Measurements from ENCODE around the gene CSNK2A3.
A peak's percentile ranks its signal among the peaks of the same experiment; 100 is the strongest.
"Not testable (repeated sequence)": the region's sequence is repeated elsewhere in the genome, so short reads cannot be mapped to it uniquely, and the experiment has no call there.

Gene CSNK2A3

DNA sequence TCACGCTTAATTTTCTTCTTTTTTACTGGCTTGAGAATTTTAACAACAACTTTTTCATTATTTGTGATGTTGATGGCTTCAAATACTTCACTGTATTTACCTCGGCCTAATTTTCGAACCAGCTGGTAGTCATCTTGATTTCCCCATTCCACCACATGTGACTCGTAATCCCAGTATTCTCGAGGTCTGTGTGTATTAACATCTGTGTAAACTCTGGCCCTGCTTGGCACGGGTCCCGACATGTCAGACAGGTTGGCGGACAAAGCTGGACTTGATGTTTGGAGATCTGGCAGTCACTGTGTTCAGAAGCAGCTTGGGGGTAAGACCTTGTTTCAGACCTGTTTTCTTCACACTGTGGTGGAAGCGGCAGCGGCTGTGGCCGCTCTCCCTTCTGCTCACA, at the start of gene CSNK2A3:
TSS of gene CSNK2A3 (minus strand) at position 373 of the 400 bp plus-strand sequence. CDS start at position 242, 131 bp downstream.
- not testable (repeated sequence) for DNase-seq

DNA sequence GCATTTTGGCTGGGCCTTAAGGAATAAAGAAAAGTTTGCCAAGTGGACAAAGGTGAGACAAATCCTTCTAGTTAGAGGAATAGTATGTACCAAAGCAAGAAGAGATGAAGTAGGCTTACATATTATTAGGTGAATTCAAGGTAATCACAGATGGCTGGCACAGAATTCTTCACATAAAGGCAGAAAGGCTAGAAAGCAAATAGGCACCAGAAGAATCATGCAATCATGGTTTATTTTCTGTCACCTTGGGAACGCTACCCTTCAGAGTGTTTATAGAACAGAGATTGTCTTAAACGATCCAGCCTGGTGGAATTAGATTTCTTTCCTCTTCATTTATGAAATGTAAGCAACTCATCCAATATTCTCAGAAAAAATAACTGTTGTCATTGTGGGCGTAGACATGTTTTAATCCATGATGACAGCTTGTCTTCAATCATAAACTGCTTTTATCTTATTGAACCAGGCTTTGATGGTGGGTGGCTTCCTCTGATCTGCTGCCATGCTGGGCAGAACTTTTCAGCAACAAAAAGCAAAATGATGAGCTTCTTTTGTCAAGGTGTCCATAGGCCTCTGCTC, 49.0 kb upstream of the CSNK2A3 start:
- no peak for DNase-seq

DNA sequence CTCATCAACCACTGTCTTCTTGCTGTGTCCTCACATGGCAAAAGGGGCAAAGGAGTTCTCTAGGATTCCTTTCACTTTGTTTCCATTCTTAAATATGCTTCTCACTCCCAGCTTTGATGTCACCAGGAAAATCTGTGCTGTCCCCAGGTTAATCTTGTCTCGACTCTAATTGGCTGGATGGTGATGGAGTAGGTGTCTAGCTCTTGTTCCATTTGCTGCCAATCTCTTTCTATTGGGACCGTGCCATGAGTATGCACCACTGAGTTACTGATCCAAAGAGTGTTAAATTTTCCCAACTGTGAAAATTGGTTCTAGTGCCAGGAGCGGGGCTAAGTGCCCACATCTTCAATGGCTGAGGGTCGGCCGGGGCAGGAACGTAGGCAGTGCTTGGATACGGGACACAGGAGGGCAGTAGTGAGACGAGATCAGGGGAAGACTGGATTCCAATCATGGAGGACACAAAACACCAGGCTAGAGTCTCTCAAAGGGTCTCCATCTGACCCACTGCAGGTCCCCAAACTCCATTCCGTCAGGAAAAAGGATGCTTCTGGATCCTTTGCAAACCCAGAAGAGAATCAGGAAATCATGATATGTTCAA, 47.7 kb upstream of the CSNK2A3 start:
- no peak for DNase-seq

DNA sequence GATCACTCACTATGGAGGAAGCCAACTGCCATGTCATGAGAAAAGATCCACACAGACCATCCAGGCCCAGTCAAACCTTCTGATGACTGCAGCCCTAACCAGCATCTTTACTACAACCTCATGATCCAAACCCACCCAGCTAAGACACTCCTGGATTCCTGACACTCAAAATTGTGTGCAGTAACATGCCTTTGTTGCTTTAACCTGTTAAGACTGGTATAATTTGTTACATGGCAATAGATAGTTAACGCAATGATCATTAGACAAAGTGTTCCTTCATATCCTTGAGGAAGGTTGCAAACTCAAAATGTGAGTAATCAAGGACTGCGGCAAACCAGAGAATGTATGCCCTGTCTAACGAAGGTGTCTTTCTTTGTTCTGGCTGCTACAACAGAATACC, 47.1 kb upstream of the CSNK2A3 start:
- no peak for DNase-seq

DNA sequence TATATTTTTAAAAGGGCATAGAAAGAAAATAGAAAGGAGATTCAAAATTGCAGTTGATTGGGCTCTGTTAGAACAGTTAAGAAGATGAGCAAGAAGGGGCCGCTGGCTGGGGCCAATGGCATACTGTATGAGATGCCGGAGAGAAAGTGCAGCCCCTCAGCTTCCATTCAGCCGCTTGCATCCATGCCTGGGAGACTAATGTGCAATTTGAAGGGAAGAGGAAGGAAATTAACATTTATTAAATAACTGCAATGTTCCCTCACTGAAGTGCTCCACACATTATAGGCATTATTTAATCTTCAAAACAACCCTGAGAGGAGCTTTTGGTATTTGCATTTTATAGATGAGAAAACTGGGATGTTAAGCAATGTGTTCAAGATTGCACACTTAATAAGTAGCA, 44.7 kb upstream of the CSNK2A3 start:
- no peak for DNase-seq

DNA sequence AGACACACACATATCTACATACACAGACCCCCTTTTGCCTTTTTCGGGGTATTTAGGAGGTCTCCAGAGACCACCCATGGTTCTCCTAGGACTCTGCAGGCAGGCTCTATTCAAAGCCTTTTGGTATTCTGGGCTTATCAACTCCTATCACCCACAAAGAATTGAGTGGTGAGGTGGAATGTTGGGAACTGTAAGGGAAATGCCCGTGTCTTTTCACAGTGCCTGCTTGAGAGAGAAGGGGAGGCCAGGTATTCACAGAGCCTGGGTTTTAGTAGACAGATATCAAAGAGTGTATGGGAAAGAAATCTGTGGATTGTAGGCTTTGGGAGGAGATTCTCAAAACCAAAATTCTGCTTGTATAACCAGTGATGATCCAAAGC, 44.0 kb upstream of the CSNK2A3 start:
- DNase-seq = no peak

DNA sequence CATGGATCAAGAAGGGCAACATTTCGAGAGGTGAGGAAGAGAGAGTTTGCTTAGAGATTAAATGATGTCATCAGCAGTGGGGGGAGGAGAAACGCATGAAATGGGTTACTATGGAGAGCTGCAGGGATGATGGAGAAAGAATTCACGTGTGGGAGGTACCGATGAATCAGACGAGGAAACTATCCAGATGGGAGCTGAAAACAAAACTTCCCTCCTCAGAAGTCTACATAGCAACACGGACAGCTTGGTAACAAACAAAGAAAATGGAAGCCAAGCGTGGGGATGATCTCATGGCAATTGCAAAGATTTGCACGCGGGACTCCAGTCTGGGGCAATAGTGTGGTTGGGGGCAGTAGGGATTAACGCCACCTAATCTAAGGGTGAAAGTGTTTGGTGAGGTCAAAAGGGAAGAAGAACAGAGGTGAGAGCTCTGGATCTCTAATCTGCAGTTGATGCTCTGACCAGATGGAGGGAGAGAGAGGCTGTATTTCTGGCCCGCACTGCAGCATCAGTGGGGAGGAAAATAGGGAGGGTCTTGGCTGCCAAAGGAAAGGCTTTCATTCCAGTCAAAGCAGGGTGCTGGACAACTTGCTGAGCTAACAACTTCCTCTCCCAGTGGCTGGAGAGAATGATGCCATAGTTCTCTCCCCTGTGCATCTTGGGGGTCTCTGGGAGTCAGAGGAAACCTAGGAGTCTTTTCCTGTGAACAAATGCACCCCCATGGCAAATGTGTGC, 43.4 kb upstream of the CSNK2A3 start:
- DNase-seq = no peak

DNA sequence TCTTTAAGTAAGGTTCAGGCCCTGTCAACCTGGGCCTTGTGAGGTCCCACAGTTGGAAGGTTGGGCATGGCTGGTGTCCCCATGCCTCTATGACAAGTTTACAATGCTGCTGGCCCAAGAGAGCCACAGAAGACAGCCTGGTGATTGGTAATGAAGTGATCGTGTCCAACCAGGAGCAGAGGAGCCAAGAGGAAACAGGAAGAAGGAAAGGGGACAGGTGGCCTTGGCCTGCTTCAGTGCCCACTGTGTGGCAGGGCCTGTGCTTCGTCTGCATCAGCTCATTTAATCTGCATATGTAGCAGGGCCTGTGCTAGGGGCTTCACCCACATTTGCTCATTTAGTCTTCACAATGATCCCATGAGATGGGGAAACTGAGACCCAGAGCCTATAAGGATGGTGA, 42.1 kb upstream of the CSNK2A3 start:
- no peak for DNase-seq

DNA sequence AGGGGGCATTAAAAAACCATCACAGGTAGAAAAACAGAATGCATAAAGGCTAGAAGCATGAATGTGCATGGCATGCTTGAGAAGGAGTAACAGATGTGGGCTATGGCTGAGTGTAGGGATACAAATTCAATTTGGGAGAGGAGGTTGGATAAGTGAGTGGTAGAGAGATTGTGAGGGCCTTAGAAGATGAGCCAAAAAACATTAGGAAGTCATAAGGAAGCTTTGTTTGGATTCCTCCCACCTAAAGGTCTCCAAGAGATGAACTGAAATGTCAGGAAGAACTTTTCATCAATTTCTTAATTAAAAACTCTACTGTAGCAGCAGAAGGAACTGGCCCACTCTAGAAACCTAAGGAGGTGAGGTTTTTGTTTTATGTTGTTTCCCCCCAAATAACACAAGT, 41.2 kb upstream of the CSNK2A3 start:
- no peak for DNase-seq

DNA sequence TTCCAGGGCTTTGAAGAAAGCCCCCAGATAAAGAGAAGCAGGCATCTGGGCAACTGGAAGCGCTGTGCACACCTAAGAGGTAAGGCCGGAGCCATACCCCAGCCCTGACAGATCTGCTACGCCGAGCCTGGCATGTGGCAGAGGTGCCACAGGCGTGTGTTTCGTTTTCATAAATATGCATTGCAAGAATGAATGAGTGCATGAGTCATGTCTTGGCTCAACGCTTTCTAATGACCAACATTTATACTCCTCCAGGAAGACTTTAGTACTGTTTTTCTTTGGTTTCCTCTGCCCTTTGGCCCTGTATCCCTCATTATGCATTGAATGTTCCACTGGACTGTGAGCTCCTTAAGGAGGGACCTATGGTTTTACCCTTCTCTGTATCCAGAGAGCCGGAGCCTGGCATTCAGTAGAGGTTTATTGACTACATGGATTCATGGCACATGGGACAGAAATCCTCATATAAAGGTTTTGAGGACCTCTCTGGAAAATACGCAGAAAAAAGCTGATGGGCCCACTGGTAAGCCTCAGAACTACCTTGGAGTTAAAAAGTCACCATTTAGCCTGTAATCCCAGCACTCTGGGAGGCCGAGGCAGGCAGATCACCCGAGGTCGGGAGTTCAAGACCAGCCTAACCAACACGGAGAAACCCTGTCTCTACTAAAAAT, 38.9 kb upstream of the CSNK2A3 start:
- no peak for DNase-seq

DNA sequence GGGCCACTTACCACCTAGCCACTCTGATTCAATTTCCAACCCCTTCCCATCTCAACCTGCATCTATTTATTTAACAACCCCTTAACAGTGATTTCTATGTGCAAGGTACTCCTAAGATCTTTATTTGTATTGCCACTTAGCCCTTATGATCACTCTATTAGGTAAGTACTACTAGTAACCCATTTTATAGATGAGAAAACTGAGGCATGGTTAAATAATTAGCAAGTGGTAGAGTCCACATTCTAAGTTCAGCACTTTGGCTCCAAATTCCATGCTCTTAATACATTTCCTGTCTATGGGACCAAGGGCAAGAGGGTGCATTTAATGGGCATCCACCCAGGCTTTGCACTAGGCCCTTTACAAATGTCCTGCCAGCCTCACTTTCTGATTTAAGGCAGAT, 38.1 kb upstream of the CSNK2A3 start:
- DNase-seq = no peak

DNA sequence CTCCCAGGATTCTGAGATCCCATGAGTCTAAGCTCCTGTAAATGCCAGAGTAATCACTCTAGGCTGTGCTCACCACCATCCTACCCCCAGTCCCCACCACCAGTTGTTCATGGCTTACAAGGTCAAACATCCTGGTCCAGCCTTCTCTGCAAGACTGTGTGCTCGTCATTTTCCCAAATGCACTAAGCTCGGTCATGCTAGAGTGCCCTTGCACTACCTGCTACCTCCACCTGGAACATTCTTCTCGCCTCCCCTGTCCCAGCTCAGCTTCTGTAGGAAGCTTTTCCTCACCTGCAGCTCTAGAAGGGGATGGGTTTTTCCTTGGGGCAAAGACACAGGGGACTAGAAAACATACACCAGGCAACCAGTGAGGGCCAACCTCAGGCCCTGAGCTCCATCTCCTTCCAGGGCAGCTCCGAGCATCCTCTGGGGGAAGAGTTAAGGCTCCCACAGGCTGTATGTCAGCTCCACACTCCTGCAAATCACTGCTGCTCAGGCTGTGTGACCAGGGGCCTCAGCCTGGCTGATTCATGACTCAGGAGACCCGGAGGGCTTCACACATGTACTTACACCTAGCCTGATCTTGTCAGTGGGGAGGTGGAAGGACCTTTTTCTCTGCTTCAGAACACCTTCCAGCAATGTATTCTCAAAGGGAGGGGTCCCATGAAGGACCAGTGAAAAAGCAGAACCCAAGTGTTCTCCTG, 37.2 kb upstream of the CSNK2A3 start:
- no peak for DNase-seq

DNA sequence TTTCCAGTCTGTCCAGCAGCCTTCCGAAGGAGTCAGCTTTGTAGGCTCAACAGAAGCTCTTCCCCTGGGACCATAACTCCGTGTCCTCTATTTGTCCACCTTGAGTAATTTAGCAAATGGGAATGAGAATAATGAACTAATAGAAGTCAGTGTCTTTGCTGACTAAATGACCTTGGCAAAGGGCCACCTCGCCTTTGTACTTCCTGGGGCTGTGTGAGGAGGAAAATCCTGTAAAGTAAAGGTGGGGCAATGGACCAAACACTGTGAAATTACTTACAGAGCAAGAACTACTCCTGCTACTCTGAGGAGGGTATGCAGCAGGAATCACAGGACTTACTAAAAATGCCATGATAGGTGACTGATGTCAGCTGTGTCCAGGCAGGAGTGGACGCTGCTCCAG, 36.2 kb upstream of the CSNK2A3 start:
- peak; percentile 31 for DNase-seq

DNA sequence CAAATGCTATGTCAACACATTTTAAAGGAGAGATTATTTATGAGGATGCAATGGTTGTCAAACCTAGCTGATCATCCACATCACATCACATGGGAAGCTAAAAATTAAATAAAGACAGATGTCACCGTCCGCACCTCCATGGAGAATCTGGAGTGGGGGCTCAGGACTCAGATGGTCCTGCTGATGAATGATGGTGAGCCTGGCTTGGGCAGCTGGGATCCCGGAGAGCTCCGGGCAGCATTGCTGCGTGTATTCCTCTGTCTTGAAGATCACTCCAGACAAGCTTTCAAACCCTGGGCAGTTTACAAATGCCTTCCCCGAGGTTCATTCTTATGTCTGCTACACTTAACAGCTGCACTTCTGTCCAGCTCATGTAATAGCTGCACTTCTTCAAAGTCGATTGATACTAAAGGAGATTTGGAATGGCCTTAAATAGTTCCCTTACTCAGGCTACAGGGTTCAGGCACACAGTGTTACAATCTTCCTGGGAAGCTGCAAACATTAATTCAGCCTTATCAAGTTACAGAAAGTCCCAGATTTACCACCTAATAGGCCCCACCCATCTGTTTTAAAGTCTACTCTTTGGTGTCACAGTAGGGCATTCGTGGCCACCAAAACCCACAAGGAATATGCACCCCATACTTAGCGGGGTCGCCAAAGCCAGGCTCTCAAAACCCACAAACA, 34.7 kb upstream of the CSNK2A3 start:
- no peak for DNase-seq

DNA sequence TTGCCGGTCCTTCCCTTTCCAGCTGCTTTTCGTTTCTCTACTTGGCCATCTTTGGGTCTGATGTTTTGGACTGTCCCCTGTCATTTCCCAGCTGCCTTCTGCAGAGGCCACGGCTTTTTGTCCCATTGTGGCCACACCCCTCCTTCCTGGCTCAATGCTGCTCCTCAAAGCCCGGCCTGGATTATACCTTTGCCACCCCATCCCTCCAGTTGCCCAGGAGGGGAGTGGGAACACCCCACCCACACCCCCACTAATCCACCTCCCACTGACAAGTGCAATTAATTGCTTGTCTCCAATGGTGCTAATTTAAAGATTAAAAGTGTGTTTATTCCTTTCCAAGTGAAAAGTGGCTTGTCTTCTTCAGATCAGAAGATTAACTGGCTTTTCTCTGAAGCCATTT, 34.2 kb upstream of the CSNK2A3 start:
- DNase-seq = no peak

DNA sequence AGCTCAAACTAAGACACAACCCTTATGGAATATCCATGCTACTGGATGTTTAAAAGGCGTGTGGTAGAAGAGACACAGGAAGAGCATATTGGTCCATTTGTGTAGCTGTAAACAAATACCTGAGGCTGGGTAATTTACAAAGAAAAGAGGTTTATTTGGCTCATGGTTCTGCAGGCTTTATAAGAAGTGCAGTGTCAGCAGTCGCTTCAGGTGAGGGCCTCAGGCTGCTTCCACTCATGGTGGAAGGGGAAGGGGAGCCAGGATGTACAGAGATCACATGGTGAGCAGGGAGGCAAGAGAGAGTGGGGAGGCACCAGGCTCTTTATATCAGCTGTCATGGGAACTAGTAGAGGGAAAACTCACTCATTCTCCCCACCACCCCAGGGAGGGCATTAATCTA, 31.8 kb upstream of the CSNK2A3 start:
- no peak for DNase-seq

DNA sequence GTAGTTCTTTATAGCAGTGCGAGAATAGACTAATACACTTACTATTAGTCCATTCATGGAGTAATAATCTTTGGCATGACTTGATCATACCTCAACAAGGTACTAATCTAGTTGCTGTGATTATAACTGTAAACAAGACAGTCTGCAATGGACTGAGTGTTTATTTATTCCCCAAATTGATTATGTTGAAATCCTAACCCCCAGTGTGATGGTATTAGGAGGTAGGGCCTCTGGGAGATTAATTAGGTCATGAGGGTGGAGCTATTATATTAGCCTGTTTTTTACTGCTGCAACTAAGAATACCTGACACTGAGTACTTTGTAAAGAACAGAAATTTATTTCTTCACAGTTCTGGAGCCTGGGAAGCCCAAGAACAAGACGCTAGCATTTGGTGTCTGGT, 30.9 kb upstream of the CSNK2A3 start:
- DNase-seq = no peak

DNA sequence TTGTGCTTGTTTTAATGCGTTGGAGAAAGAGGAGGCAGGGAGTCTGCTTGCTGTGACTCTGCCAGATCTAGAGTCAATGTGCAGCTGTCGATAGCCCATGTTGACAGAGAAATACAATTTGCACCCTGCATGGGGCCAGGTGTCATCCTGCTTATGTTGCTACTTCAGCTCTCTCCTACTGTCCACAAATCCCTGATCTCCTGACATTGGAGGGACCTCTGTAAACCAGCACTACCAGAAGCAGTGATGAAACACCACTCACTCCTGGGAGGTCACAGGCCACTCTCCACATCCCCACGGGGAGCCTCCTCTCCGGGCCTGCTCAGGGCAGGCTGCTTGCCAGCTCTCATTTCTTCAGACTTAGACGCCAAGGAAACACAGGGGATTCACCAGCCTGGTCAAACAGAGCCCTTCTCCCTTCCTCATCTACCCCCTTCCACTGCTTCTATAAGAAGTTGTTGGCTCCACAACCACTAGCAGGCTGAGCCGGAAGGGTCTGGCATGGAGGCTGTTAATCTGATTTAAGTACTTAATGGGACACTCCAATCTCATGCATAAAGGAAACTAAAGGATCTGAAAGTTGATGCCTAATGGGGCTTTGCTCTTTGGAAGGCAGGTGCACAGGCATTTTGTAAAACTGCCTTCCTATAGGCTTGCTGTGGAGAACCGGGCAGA, 29.9 kb upstream of the CSNK2A3 start:
- peak; percentile 65 for DNase-seq

DNA sequence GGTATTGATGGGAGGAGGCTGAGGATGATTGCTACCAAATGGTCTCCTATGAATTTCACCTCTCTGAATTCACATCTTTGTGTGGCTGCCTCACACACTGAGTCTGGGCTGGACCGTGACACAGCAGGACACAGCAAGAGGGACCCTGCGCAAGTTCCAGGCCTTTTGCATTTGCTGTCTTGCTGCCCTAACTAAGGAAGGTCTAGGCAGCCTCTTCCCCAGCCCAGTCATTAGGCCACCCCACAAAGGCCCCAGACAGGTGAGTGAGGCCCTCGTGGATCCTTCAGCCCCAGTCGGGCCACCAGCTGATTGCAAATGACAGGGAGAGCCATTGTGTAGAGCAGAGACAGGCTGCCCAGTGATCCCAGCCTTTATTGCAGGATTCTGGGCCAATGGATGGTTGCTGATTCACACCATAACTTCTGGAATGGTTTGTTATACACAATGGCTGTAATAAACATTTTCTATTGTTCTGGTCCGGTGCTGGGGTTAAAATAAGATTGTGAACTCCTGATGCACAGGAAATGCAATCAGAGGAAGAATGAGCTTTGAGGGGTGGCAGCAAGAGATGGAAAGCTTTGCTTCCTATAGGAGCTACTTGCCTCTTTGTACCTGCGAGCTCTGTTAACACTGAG, 28.5 kb upstream of the CSNK2A3 start:
- DNase-seq = no peak

DNA sequence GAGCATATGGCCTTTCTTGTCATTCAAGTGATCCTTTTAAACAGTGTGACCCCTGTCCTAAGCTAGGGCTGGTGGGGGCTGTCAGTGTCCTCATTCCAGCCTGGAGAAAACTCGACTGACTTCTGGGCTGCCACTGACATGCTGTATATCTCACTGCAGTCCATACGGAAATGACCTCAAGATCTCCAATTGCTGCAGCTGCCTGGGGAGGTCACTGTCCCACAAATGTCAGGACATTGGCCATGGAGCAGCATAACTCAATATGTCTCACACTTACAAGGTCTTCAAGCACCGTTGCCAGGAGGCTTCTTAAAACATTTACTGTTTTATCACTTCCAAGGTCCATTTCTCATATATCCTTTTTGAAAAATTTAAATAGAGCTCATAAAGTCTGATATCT, 27.8 kb upstream of the CSNK2A3 start:
- DNase-seq = no peak

DNA sequence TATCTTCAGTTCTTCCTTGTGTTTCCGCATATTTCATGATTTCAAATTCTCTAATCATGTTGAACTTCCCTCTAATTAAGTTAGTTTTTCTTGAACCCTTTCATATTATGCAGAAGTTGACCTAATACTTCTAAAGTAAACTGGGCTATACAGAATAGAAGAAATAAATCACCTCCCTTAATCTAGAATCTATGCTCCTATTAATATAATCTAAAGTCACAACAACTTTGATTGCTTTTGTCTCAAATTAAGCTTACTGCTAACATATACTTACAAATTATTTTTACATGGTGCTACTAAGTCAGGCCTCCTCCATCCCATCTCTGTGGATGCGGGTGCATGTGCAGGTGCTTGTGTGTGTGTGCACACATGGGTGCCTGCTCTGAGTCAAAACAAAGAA, 27.3 kb upstream of the CSNK2A3 start:
- DNase-seq = no peak

DNA sequence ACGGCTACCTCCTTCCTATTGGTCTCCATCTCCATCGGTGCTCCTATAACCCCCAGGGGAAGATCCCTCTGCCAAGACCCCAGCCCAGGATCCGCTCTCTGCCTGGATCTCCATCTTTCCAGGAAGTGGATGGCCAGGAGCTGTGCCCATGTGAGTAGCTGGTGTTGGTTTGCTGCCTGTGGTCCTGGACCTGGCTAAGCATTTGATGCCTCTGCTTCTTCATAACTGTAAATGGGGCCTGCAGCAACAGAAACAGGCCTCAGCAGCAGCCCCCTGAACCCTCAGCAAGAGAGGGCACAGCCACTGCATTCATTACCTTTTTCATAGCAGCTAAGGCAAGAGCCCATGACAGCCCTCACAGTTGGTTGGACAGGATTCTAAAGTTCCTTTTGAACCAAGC, 26.6 kb upstream of the CSNK2A3 start:
- DNase-seq = no peak
